GM19452 (cell line): ENCODE data around the gene NGF.
"Not testable (repeated sequence)": the region's sequence is repeated elsewhere in the genome, so short reads cannot be mapped to it uniquely, and the experiment has no call there.

Source experiments
- ATAC-seq: cut with Tn5 transposase; IDR thresholded peaks from one replicate; pipeline ENCODE4 v1.9.1; 2021; ENCODE audit not compliant: unreplicated experiment

NGF gene

DNA sequence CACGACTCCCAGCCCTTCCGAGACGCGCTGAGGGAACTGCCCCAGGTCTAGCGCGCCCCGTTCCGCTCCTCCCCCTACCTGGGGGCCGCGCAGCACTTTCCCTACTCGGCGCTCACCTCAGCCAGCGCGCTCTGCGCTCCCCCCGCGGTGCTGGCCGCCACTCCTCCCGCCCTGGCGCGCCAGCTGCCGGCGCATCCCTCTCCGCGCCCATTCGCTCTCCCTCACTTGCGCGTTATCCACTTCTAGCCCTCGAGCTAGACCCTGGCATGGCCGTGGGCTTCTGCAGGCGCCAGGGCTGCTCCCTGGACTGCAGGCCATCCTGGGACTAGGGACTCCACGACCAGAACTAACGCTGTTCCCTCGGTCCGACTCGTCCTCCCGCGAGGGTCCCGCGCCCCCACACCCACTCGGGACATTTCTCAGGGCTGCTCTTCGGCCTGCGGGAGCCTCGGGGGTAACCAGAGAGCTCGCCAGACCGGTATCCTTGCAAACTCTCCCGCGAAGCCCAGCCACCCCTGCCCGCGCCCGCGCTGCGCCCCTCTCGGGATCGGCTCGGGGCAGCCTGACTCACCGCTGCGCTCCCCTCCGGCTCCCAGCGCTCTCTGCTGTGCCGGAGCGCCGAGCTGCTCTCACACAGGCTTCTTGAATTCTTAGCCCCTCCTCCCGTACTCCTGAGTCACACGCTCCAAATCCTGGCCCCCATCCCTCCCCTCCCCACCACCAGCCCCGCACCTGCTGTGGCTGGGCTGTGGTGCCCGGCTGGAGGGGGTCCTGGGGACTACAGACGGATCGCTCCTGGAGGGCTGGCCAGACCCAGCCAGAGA lies at the start of gene NGF:
Gene NGF (minus strand): TSS at position 617 of the 824 bp plus-strand sequence. CDS start 51,454 bp downstream, outside the sequence.
- no peak for ATAC-seq

DNA sequence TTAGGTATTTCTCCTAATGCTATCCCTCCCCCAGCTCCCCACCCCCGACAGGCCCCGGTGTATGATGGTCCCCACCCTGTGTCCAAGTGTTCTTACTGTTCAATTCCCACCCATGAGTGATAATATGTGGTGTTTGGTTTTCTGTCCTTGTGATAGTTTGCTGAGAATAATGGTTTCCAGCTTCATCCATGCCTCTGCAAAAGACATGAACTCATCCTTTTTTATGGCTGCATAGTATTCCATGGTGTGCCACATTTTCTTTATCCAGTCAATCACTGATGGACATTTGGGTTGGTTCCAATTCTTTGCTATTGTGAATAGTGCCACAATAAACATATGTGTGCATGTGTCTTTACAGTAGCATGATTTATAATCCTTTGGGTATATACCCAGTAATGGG lies 45.4 kb upstream of the NGF start:
- not testable (repeated sequence) for ATAC-seq

GRCh38 chr1:115379943-115380342 lies 41.9 kb upstream of the NGF start:
- ATAC-seq = no peak

DNA sequence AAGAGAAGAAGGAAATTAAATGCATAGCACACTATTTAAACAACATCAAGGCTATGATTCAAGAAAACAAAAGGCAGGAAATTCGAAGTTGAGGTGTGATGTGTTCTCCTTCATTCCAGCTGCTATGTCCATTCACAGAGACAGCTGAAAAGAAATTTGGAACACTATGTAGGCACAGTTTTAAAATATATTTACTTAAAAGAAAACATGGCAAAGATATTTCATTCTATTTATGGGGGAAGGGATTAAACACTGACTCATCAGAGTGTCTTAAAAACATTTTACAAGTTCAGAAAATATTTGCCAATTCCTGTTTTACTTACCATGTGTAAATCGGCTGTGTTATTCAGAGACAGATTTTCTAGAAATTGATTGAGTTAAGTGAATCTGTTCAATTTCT lies 39.4 kb upstream of the NGF start:
- no peak for ATAC-seq

DNA sequence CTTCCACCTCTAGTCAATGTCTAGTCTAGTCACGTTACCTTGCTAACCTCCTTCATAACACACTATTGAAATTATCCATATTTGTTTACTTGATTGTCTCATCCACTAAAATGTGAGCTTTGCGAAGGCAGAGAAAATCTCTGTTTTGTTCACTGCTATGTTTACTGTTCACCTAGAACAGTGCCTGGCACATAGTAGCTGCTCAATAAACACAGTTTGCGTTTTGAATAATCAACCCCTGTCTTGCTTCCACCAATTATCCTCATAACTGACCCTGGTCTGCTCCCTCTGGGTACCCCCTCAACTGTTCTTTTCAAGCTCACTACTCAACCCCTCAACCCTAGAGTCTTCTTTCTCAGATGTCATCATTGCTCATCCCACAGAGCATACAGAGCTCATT lies 36.5 kb upstream of the NGF start:
- no peak for ATAC-seq

- ATAC-seq = no peak
Measured at GRCh38 chr1:115373305-115373704, 35.3 kb upstream of the NGF start.

DNA sequence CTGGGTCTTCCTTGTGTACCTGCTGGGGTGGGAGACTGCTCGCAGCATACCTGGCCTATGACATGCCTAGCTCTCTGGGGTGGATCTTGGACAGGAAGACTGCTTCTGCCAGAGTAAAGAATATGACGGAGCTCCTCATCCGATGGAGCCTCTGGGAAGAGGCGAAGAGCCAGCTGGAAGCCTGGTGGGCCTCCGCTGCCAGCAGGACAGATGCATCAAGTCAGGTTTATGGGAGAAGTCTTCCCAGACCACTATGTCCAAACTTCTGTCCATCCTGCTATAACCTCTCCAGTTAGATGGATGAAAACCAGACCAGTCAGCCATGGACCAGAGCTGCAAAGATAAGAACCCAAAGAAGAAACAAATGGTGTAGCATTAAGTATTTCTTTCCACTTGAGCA lies 27.7 kb upstream of the NGF start:
- no peak for ATAC-seq

GRCh38 chr1:115364780-115365155 lies 26.7 kb upstream of the NGF start:
- no peak for ATAC-seq

- no peak for ATAC-seq
Measured at GRCh38 chr1:115364046-115364779, 26.2 kb upstream of the NGF start.

GRCh38 chr1:115363171-115363570 lies 25.1 kb upstream of the NGF start:
- ATAC-seq = no peak

- ATAC-seq = not testable (repeated sequence)
Measured at GRCh38 chr1:115360505-115361129, 22.6 kb upstream of the NGF start.

DNA sequence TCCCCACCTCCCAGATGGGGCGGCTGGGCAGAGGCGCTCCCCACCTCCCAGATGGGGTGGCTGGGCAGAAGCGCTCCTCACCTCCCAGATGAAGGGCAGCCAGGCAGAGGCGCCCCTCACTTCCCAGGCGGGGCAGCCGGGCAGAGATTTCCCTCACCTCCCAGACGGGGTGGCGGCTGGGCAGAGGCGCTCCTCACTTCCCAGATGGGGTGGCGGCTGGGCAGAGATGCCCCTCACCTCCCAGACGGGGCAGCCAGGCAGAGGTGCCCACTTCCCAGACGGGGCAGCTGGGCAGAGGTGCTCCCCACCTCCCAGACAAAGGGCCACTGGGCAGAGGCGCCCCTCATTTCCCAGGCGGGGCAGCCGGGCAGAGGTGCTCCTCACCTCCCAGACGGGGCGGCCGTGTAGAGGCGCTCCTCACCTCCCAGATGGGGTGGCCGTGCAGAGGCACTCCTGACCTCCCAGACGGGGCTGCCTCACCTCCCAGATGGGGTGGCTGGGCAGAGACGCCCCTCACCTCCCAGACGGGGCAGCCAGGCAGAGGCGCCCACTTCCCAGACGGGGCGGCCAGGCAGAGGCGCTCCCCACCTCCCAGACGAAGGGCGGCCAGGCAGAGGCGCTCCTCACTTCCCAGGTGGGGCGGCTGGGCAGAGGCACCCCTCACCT lies 21.9 kb upstream of the NGF start:
- not testable (repeated sequence) for ATAC-seq

DNA sequence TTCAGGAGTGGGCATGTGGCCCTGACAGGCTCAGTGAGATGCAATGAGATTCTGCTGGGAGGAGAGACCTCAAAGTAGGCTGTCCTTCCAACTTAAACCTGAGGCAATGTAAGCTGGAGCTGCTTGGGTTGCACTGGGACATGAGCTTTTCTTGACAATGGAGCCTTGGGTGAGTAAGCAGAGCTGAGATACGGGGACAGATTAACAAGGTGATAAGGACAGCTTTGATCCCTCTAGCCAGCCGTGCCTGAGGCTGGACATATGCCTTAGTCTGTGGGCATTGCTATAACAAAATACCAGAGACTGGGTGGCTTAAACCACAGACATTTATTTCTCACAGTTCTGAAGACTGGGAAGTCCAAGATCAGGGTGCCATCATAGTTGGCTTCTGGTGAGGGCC lies 18.3 kb upstream of the NGF start:
- ATAC-seq = no peak

DNA sequence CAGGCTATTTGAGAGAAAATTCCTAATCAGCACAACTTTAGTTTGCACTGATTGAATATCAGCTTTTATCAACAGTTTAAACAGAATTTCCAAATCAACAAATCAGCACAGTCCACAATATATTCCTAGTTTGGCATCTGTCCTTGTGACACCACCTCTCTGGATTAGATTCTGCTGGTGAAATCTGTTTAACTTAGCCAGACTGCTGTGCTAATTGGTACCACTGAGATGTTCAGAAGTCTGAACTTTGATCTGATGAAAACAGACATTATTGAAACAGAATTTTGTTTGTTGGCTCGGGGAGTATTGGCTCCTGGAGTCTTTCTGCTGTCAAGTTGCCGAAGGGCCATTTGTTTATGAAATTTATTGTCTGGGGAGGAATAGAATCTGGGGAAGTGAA lies 17.0 kb upstream of the NGF start:
- no peak for ATAC-seq

DNA sequence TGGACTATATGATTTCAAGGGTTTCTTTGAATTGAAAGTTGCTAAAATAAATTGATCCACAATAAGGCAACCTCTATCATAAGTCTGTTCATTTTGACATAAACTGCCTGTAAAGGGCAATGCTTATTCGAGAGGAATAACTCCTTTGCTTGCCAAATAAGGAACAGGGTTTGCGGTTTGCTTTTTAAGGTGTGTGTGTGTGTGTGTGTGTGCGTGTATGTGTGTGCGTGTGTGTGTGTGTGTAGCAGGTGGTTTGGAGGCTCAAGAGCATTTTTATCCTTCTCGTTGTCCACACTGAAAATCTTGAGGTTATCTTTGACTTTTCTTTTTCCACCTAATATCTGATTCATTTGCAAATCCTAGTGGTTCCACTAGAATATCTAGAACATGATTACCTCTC lies 13.1 kb upstream of the NGF start:
- ATAC-seq = no peak

DNA sequence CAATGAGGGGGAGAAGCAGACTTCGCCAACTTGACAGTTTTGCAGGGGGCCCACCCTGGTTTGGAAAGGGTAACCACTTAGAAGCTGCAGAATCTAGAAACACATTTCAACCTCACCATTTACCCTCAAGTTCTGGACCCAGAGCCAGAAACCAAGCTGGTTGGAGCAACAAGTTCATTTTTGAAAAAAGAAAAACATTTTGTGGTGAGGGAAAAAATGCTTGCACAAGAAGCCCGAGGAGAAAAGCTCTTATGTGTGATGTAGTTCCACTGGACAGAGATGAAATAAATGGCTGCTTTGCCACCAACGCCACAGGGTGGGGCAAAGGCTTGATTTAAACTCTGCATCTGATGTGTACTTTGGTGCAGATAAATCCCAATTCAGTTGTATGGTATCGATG lies 10.6 kb upstream of the NGF start:
- ATAC-seq = no peak

DNA sequence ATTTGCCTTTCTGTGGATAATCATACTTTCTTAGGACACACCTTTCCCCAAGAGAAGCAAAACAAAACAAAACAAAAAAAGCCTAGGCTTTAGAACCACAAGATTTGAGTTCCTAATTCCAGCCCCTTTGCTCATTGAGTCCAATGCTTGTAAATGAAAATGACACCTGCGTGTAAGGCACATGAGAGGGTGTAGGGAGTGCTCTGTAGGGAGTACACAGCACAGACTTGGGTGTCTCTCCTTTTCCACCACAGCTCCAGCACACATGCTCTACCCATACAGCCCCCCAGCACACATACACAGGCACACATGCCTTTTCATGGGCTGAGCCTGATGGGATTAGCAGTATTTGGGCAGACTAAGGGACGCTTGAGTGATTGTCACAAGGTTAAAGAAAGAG lies 9.2 kb upstream of the NGF start:
- ATAC-seq = no peak

- ATAC-seq = no peak
Measured at GRCh38 chr1:115343200-115343737, 5.2 kb upstream of the NGF start.

GRCh38 chr1:115341948-115342347 lies 3.9 kb upstream of the NGF start:
- no peak for ATAC-seq

- no peak for ATAC-seq
Measured at GRCh38 chr1:115340879-115341278, 2.8 kb upstream of the NGF start.

- ATAC-seq = no peak
Measured at GRCh38 chr1:115338457-115338820, 390 bp upstream of the NGF start.
